MCF 10A (cell line): ENCODE results near the gene TNFRSF18. TPM values are rescaled to one million over a fixed set of nuclear protein-coding genes. Genes with fewer than 3 reads are reported as not detected.
"Not testable (repeated sequence)": the region's sequence is repeated elsewhere in the genome, so short reads cannot be mapped to it uniquely, and the experiment has no call there.

Experiments used
- BruUV-seq: library from RNA; stranded (reverse); fragments of 400-500 nt; replicated peaks from 2 replicates; lab custom pipeline; 2021; lab: Mats Ljungman, UMichigan
- CTCF ChIA-PET: fragments of 300-600 bp; sonication (Branson Sonifier 250); formaldehyde crosslinking; extraction: SDS; loops from one replicate; lab custom pipeline; 2021; ENCODE audit warnings: antibody characterized with exemption, inconsistent platforms; lab: Yijun Ruan, JAX
- POLR2A ChIA-PET: fragments of 300-600, 350-650 bp; sonication (Branson Sonifier 250); formaldehyde crosslinking; extraction: SDS; loops from one replicate; lab custom pipeline; 2020; ENCODE audit warnings: antibody characterized with exemption, inconsistent platforms; lab: Yijun Ruan, JAX
- DNase-seq: peaks from one replicate; pipeline ENCODE4 v3.0.0-alpha.2; 2018; ENCODE audit not compliant: unreplicated experiment
- H3K27ac Mint-ChIP-seq: one replicate; pipeline ENCODE4 v1.8.0; 2022; ENCODE audit warnings: mild to moderate bottlenecking, low read depth, mixed read lengths; ENCODE audit not compliant: unreplicated experiment
- H3K27me3 Mint-ChIP-seq: one replicate; pipeline ENCODE4 v1.8.0; 2022; ENCODE audit warnings: mixed read lengths; ENCODE audit not compliant: insufficient read depth, unreplicated experiment
- H3K36me3 Mint-ChIP-seq: one replicate; pipeline ENCODE4 v1.8.0; 2022; ENCODE audit warnings: mild to moderate bottlenecking, moderate library complexity, mixed read lengths; ENCODE audit not compliant: insufficient read depth, unreplicated experiment
- H3K4me1 Mint-ChIP-seq: one replicate; pipeline ENCODE4 v1.8.0; 2022; ENCODE audit warnings: mixed read lengths; ENCODE audit not compliant: insufficient read depth, unreplicated experiment
- H3K4me3 Mint-ChIP-seq: one replicate; pipeline ENCODE4 v1.8.0; 2022; ENCODE audit warnings: mild to moderate bottlenecking, moderate library complexity, mixed read lengths; ENCODE audit not compliant: unreplicated experiment
- H3K9me3 Mint-ChIP-seq: one replicate; pipeline ENCODE4 v1.8.0; 2022; ENCODE audit warnings: mixed read lengths; ENCODE audit not compliant: unreplicated experiment
- CTCF ChIP-seq: fragments of 200-600 bp; IDR thresholded peaks from one replicate; pipeline ENCODE4 v1.8.0; 2022; ENCODE audit warnings: antibody characterized with exemption, mild to moderate bottlenecking; ENCODE audit not compliant: unreplicated experiment
- intact Hi-C: fragments of 100-400 bp; cut with micrococcal nuclease; formaldehyde crosslinking; loops from 2 replicates; pipeline ENCODE4 v1.14.1; 2022
- total RNA-seq: library from RNA; stranded (reverse); gene quantifications from 2 replicates; pipeline ENCODE4 v1.2.3, GENCODE V29; 2022

Gene TNFRSF18
- total RNA-seq, 1 experiment from 2014 or later: not detected

GRCh38 chr1:1197551-1198422, 8.6 kb downstream of the TNFRSF18 start:
- no peaks in the 10 kb centered on the region for H3K36me3 Mint-ChIP-seq
- no TSS peak for BruUV-seq

GRCh38 chr1:1197188-1197500, 9.2 kb downstream of the TNFRSF18 start:
- POLR2A ChIA-PET: no interaction called here
- BruUV-seq: no TSS peak
- no peak overlapping the region for H3K4me3 Mint-ChIP-seq

More at GRCh38 chr1:1197551-1198422, 8.6 kb downstream of the TNFRSF18 start:
- ChIA-PET CTCF (no interaction called here), POLR2A (no interaction called here)
- no peak for TF ChIP-seq CTCF
- Mint-ChIP-seq H3K9me3 (peaks cover 12% of the 10 kb centered on the region), H3K4me1 (no peaks in the 10 kb centered on the region), H3K27me3 (no peaks in the 10 kb centered on the region), H3K4me3 (no peak overlapping the region), H3K27ac (no peak overlapping the region)
- no peak for DNase-seq
- intact Hi-C loops: no loop called here

GRCh38 chr1:1196431-1197187, 9.8 kb downstream of the TNFRSF18 start:
- no peaks in the 10 kb centered on the region for H3K36me3 Mint-ChIP-seq
- no TSS peak for BruUV-seq
- DNase-seq: no peak
- H3K27ac Mint-ChIP-seq: no peak overlapping the region
- H3K4me1 Mint-ChIP-seq: no peaks in the 10 kb centered on the region
- no peak for TF ChIP-seq CTCF
- intact Hi-C loops: no loop called here
- POLR2A ChIA-PET: no interaction called here
- peaks cover 12% of the 10 kb centered on the region for H3K9me3 Mint-ChIP-seq
- peaks cover 7% of the 10 kb centered on the region for H3K27me3 Mint-ChIP-seq
- CTCF ChIA-PET: interaction anchor here (0.9 kb wide), 1 partner anchor 11 kb away, joined by 3 read pairs; no protein-coding TSS in a partner anchor
- H3K4me3 Mint-ChIP-seq: no peak overlapping the region

More at GRCh38 chr1:1197188-1197500, 9.2 kb downstream of the TNFRSF18 start:
- Mint-ChIP-seq H3K27ac (no peak overlapping the region), H3K27me3 (peaks cover 1% of the 10 kb centered on the region), H3K36me3 (no peaks in the 10 kb centered on the region), H3K4me1 (no peaks in the 10 kb centered on the region), H3K9me3 (peaks cover 12% of the 10 kb centered on the region)
- intact Hi-C loops: no loop called here
- no peak for DNase-seq
- TF ChIP-seq CTCF: no peak
- CTCF ChIA-PET: no interaction called here

GRCh38 chr1:1195726-1196125, 10.7 kb downstream of the TNFRSF18 start:
- H3K4me1 Mint-ChIP-seq, H3K27me3 Mint-ChIP-seq, intact Hi-C loops, H3K27ac Mint-ChIP-seq, BruUV-seq, DNase-seq, H3K36me3 Mint-ChIP-seq, H3K4me3 Mint-ChIP-seq: not testable (repeated sequence)
- peaks cover 12% of the 10 kb centered on the region for H3K9me3 Mint-ChIP-seq
- POLR2A ChIA-PET: interaction anchor here (0.7 kb wide), 2 partner anchors 29 to 85 kb away, joined by 3 read pairs; no protein-coding TSS in a partner anchor
- CTCF ChIA-PET: interaction anchor here (0.9 kb wide), 1 partner anchor 12 kb away, joined by 3 read pairs; no protein-coding TSS in a partner anchor
